Cardiac septum (tissue), 1 donor: ENCODE results near the gene C2orf80. TPM values are rescaled to one million over a fixed set of nuclear protein-coding genes. Genes with fewer than 3 reads are reported as not detected.
"Not testable (repeated sequence)": the region's sequence is repeated elsewhere in the genome, so short reads cannot be mapped to it uniquely, and the experiment has no call there.

Experiments used
- DNase-seq: peaks from one replicate; pipeline ENCODE4 v3.0.0-alpha.2; 2020; ENCODE audit warnings: low spot score
- intact Hi-C: fragments of 100-400 bp; cut with DNase I; formaldehyde crosslinking; loops from one replicate; pipeline ENCODE4 v1.14.0; 2022
- long read RNA-seq: library from polyadenylated mRNA; unstranded; transcript quantifications from one replicate; pipeline ENCODE4 v2.0.0, GENCODE V29; 2021
- total RNA-seq: library from RNA; stranded (reverse); fragmentation: NEBNext Ultra II Directional; extraction: Animal tissue kit (Norgen Biotek cat#: 25700); gene quantifications from one replicate; pipeline ENCODE4 v1.2.1, GENCODE V29; 2021
- donor health status: DM: no; HTN: no; CAD: no.

C2orf80 gene
- not detected for total RNA-seq
- long read RNA-seq, result 0 reads

DNA sequence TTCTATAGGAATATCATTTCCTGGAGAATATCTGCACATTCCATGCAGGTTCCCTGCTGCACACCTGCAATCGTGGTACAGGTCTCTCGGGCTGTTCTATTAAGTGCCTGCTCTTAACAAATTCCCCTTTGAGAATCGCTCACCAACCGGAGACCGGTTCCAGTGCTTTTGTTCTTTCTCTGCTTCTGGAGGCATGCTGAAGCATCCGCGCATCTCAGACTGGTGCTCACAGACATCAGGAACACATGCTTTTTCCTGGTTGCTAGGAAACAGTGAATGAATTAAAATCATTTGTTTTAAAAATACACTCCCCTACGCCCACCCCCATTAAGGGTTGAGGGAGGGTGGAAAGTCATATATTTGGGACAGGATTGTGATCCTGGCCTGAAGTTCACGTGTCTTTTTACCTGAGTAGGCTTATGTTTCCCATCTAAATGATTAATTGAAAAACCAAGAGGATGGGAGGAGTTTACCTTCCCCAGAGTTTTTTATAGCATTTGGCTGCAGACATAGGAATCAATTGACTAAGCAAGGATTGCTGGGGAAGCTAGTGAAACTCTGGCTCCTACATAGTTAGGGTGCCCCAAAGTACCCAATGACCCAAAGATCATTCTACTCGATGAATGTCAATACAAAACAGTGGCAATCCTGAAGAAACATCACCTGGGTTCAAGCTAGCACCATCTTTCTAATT is at the start of gene C2orf80:
C2orf80 (minus strand) TSS at position 221 of the 694 bp plus-strand sequence. CDS start 3,044 bp downstream, outside the sequence.
- intact Hi-C loops, result no loop called here
- no peak for DNase-seq

DNA sequence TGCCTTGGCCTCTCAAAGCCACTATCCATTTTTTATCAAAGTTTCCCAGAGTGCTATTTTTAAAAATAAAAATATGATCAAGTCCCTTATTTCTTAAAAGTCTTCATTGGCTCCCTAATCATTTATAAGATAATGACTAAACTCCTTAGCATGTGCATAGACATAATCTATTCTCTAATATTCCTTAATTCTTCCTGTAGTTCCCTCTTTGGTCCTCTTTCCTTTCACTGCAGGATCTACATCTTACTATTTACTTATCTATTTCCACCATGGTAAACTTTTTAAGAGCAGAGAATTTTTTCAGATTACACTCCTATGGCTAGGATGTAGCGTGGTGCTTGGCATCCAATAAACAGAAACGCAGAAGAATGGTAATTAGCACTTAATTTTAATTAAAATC is 46.0 kb upstream of the C2orf80 start:
- intact Hi-C loops, result no loop called here
- no peak for DNase-seq

DNA sequence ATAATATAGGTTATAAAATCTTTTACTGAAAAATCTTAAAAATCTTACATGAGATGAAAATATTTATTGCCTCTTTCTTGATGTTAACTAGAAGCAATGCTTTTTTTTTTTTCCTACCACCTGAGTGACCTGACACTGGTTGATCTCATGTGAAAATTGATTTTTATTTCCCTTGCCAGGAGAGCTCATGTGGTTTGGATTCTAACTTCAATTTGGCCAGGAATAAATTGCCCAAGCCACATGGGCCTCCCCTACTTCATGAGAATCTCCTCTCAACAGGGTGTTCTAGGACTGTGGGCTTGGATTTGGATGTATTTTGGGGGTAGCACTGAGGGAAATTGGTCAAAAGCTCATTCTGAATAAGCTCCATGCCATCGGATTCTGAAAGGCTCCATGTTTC is 45.0 kb upstream of the C2orf80 start:
- intact Hi-C loops, result no loop called here
- DNase-seq, result no peak

DNA sequence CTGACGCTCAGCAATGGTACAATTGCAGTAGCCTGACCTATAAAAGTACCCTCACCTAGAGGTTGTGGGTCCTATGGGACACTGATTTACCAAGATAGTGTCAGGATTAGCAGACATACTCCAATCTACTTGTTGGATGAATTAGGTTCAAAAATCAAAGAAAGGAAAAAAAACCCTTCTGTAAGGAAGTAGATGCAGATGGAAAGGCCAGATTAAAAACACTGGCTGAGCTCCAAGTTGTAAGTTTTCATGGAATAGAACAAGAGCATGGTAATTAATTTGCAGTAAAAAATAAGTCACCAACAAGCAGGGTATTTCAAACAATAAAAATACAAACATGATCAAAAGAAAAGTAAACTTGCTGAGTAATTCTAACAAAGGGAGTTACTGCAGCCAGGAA is 38.6 kb upstream of the C2orf80 start:
- intact Hi-C loops, result no loop called here
- DNase-seq, result no peak

DNA sequence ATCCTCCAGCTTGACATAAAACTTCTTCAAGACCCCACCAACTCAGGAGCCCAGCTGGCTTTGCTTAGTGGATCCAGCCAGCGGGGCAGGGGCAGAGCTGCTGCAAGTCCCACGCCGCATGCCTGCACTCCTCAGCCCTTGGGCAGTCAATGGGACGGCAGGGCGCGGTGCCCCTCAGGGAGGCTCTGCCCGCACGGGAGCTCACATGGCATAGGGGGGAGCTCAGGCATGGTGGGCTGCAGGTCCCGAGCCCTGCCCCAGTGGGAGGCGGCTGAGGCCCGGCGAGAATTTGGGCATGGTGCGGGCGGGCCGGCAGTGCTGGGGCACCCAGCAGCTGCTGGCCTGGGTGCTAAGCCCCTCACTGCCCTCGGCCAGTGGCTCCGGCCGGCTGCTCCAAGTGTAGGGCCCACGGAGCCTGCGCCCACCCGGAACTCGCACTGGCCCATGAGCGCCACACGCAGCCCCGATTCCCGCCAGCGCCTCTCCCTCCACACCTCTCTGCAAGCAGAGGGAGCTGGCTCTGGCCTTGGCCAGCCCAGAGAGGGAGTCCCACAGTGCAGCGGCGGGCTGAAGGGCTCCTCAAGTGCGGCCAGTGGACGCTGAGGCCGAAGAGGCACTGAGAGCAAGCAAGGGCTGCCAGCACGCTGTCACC is 37.9 kb upstream of the C2orf80 start:
- intact Hi-C loops, result no loop called here
- no peak for DNase-seq

DNA sequence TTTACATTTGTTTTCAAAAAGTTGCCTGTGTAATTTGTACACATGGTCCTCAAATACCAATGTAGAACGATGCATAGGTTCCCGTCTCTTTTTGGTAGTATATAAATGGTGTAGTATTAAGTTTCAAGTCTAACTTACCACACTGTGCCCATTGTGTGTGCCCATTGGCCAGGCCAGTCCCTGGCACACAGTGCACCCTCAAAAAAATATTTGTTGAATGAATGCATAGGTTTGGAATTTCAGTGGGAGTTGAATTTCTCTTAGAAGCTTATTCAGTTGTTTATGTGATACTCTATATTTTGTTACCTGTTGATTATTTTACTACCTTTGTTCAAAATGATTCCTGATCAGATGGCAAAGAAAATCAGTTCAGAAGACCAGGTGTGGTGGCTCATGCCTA is 35.0 kb upstream of the C2orf80 start:
- DNase-seq, result no peak
- intact Hi-C loops, result no loop called here

DNA sequence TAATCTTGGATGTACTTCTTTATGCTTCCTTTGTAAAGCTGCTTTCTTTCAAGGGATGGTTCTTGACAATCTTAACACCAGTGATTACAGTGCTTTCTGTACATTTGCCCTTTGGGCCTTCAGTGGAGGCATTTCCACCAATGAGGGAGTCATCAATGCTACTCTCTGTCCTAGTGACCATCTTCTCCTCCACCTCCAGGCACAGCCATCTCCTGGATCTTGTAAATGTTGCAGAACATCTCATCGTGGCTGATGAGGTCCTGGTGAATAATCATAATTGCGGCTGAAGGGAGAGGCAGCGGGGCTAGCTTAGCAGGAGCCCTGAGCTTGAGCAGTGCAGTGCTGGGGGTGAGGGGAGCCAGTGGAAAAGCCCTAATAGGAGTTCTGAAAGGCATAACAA is 32.5 kb upstream of the C2orf80 start:
- DNase-seq, result no peak
- intact Hi-C loops, result no loop called here

DNA sequence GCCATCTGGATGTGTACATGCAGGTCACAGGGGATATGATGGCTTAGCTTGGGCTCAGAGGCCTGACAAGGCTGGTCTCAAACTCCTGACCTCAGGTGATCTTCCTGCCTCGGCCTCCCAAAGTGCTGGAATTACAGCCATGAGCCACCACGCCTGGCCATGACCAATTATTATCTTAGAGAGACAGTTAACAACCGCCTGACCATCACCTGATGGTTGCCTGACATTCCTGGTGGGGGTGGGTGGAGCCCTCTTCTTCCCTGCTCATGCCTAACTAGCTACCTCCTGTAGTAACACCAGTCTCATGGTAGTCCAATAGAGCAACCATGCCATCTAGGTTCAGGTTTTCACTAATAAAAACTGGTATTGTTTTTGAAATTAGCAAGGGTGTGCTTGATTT is 32.0 kb upstream of the C2orf80 start:
- DNase-seq, intact Hi-C loops: not testable (repeated sequence)

DNA sequence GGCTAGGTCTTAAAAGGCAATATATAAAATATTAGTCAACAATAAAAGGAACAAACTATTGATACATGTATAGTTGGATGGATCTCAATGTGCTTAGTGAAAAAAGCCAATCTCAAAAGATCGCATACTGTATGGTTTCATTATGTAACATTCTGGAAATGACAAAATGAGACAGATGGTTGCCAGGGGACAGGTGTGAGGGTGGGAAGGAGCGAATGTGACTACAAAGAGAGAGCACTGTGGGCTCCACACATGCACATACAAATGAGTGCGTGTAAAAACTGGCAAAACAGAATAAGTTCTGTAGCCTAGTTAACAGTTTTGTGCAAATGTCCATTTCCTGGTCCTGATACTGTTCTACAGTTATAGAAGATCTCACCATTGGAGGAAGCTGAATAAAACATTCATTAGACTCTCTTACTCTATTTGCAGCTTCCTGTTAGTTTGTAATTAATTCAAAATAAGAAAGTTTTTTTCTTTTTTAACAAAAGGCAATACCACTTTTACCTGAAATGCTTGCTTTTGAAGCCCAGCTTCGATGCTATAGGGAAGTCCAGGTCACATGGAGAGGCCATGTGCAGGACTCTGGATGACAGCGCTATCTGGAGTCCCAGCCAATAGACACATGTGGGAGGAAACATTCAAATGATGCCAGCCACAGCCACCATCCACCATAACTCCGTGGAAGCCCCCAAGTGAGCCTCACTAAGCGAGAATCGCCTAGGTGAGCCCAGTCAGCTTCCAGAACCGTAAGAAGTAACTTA is 21.0 kb upstream of the C2orf80 start:
- intact Hi-C loops, result no loop called here
- no peak for DNase-seq

DNA sequence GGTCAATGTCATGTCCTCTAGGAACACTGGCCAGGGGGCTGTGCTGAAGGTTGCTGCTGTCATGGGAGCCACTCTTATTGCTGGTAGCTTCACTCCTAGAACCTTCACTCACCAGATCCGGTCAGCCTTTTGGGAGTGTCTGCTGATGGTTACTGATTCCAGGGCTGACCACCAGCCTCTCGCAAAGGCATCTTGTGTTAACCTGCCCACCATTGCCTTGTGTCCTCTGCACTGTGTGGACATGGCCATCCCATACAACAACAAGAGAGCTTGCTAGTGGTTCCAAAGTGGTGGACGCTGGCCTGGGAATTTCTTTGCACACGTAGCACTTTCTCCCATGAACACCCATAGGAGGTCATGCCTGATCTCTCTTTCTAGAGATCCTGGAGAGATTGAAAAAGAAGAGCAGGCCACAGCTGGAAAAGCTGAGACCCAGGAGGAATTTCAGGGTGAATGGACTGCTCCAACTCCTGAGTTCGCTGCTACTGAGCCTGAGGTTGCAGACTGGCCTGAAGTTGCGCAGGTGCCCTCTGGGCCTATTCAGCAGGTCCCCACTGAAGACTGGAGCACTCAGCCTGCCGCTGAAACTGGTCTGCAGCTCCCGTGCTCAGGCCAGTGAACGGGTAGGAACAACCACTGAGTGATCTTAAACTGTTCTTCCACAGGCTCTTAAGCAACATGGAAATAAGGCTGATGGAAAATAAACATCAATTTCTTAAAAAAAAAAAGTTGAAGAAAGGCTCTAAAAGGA is 18.7 kb upstream of the C2orf80 start:
- no peak for DNase-seq
- intact Hi-C loops, result no loop called here

DNA sequence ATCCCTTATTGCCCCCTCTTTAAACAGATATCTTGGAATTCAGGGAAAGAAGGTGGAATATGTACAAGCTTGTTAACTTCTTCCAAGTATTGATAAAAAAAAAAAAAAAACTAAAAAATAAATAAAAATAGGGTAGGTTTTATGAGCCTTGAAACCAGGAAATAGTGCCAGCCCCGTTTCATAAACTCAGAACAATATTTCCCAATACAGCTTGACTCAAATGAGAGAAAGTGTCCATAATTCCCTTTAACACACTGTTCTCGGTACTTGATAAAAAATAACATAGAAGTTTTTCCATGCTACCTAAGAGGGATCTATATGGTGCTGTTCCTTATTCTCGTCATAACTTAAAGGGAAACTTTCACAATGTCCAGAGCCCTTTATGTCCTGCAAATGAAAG is 17.9 kb upstream of the C2orf80 start:
- DNase-seq, result no peak
- intact Hi-C loops, result no loop called here

DNA sequence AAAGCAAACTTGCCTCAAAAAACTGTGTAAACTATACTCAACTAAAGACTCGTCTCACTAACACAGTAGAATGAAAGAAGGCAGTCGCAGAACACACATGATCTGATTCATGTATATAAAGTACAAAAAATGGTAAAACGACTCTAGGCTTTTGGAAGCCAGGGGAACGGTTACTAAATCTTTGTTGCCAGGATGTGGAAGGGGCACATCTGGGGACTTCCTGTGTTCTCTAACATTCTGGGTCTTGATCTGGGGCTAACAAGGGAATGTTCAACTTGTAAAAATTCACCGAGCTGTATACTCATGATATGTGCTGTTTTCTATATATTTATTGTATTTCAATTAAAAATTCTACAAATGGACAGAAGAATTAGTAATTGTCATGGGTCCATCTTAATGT is 14.3 kb upstream of the C2orf80 start:
- DNase-seq, result no peak
- intact Hi-C loops, result no loop called here

DNA sequence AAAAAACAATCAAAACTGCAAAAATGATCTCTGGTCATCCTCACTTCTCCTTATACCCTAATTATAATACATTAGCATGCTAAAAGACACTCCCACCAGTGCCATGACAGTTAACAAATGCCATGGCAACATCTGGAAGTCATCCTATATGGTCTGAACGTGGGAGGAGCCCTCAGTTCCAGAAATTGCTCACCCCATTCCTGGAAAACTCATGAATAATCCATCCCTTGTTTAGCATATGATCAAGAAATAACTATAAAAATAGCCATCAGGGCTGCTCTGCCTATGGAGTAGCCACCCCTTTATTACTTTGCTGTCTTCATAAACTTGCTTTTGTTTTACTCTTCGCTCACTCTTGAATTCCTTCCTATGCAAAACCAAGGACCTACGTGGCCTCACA is 5.7 kb upstream of the C2orf80 start:
- intact Hi-C loops, result no loop called here
- no peak for DNase-seq

DNA sequence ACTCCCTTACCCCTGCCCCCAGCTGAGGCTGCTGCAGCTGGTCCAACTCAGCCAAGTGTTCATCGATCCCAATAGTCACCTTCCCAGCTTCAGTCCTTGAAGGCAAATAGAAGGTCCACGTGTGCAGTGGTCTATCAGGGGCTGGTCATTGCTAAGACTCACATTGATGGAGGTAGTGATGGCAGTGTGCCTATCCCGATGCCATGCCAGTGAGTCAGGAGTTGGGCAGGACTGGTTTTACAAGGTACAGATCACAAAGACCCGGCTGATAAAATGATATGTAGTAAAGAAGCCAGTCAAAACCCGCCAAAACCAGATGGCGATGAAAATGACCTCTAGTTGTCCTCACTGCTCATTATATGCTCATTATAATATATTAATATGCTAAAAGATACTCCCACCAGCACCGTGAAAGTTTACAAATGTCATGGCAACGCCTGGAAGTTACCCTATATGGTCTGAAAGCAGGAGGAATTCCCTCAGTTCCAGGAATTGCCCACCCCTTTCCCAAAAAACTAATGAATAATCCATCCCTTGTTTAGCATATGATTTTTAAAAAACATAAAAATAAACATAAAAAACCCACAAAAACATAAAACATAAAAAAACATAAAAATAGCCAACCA is 2.9 kb upstream of the C2orf80 start:
- DNase-seq, result no peak
- intact Hi-C loops, result no loop called here

DNA sequence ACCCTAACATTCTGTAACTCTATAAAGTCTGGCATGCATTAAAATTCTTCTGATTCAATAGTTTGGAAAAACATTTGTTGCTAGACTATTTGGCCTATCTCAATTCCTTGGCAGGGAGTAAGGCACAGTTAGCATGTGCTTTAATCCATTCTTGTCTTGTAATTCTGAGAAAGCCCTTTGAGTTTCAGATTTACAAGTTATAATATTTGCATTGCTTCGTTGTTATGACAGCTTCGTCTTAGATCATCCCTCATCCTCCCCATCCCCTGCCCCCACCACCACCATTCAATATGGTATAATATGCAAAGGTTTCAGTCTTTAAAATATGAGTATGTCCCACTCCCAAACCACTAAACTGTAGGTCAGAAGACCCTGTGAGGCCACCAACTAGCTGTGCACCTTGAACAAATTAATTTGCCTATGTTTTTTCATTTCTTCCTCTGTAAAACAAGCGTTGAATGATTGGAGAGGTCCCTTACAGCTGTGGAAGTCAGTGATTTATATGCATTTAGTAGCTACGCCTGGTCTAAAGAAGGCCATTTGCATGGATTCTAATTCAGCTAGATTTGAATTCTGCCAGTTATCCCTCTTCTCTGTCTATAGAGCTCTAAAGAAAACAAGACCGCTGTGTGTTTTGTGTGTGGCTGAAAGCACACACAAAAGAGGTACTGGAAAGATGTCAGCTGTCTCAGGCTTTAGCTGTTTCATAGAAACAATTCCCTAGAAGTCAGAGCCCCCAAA is 591 bp downstream of the C2orf80 start:
- intact Hi-C loops, result no loop called here
- DNase-seq, result no peak

DNA sequence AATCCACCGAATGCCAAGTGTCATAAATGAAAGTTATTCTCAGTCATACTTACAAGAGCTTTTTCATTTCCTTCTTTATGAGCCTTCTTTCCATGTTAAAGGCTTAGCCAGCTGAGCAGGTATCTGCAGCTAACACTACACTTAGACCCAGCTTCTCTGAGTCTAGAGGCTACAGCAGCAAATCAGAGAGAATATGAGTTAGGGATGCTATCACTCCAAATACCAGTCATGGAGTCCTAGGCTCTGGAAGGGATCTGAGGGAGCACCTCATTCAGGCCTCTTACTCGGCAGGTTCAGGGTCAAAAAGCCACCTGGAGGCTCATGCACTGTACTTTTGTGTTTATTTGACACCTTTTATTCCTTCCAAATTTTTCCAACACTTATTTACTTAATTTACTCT is 2.9 kb downstream of the C2orf80 start:
- intact Hi-C loops, result no loop called here

DNA sequence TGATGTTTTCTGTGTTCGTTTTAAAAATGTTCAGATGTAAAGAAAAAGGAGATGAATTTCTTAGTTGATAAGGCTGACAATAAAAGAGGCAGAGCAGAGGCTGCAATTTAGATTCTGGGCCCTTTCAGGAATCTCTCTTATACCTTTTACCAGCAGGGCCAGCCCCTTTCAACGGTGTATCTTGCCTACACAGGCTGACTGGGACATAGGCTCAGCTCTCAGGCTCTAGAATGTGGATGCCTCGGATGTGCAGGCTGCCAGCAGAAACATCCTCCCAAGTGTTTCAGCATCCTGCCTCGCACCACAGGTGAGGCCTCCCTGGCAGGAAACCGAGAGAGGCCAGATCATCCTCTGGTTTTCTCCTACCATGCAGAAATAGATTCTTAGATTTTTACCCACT is 3.4 kb downstream of the C2orf80 start:
- intact Hi-C loops, result no loop called here
- DNase-seq, result no peak

More for the DNA sequence above, 2.9 kb downstream of the C2orf80 start:
- DNase-seq, result no peak

DNA sequence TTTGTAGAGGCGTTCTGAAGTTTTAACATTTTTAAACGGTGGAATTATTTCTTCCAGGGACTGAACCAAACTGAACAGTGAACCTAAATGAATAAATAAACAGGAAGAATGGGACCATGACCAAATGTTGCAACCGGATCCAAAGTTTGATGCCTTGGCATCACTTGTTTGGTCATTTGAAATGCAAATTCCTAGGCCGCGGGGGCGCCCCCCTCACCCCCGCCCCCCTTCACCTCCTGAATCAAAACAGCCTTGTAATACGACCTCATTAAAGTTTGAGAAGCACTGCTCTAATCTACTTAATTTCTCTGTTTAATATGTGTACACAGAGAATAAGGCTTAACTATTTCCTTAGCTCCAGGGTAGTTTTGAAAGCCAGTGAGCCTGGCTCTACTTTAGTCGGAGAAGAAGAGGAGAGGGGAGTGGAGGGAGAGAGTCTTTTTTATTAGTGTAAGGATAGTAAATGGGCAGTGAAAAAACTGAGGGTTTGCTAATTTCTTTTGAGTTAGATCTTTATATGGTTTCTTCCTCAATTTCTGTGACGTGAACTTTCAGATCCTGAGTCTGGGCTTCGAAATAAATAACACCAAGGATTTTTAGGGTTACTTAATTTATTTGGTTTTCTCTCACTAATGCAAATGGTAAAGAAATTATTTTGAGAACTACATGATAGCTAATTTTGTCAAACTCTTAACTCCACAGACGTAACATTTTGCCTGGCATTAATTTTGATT is 5.7 kb downstream of the C2orf80 start:
- no peak for DNase-seq
- intact Hi-C loops, result no loop called here
